ENCODE results near the gene SLC10A6. TPM values are rescaled to one million over a fixed set of nuclear protein-coding genes. Genes with fewer than 3 reads are reported as not detected.
A peak's percentile ranks its signal among the peaks of the same experiment; 100 is the strongest.

Gene SLC10A6
- total RNA-seq, 2 experiments from 2014 or later, result not detected

- H3K4me1 ChIP-seq (ENCODE audit: insufficient read depth, low read length, poor library complexity, severe bottlenecking), result no peaks in the 10 kb centered on the region
- CTCF ChIA-PET (ENCODE audit: unreplicated experiment), result no interaction called here
- H4K20me1 ChIP-seq (ENCODE audit: insufficient read depth, low read length), result no peaks in the 10 kb centered on the region
- no peaks in the 10 kb centered on the region for H3K79me2 ChIP-seq (ENCODE audit: insufficient read depth, low read depth, low read length)
- no peak overlapping the region for H3K4me3 ChIP-seq (ENCODE audit: low read depth, low read length, poor library complexity, severe bottlenecking)
- POLR2A ChIA-PET, result no interaction called here
- no TSS peak for BruUV-seq (replicated peaks)
- H3K9me3 ChIP-seq (ENCODE audit: low read length), result no peaks in the 10 kb centered on the region
- TF ChIP-seq EZH2phosphoT487 (IDR thresholded peaks at IDR 0.05; ENCODE audit: borderline replicate concordance, low read depth, low read length), result no peak
- TF ChIP-seq CTCF (conservative IDR thresholded peaks at IDR 0.05; ENCODE audit: low read length), result no peak
- no peaks in the 10 kb centered on the region for H3K36me3 ChIP-seq (ENCODE audit: insufficient read depth, low read length)
- H3K4me2 ChIP-seq (ENCODE audit: low read length), result no peak overlapping the region
- no peaks in the 10 kb centered on the region for H3K9me2 ChIP-seq (ENCODE audit: insufficient read depth, low read length)
- no peak overlapping the region for H2AFZ ChIP-seq (ENCODE audit: low read length)
- intact Hi-C loops (cut with micrococcal nuclease; ENCODE audit: unreplicated experiment), result loop anchor here (5.0 kb wide), 1 partner anchor 341 kb away; no protein-coding TSS in a partner anchor
- no peak for DNase-seq (ENCODE audit: low spot score)
- H3K27ac ChIP-seq (ENCODE audit: low read depth, low read length, poor library complexity, severe bottlenecking), result no peak overlapping the region
Measured at GRCh38 chr4:86896596-86896995, 47.4 kb upstream of the SLC10A6 start.

- H3K79me2 ChIP-seq (ENCODE audit: insufficient read depth, low read depth, low read length), result no peaks in the 10 kb centered on the region
- no TSS peak for BruUV-seq (replicated peaks)
- peak; percentile 96 for TF ChIP-seq CTCF (conservative IDR thresholded peaks at IDR 0.05; ENCODE audit: low read length)
- TF ChIP-seq EZH2phosphoT487 (IDR thresholded peaks at IDR 0.05; ENCODE audit: borderline replicate concordance, low read depth, low read length), result no peak
- H3K4me2 ChIP-seq (ENCODE audit: low read length), result no peak overlapping the region
- CTCF ChIA-PET (ENCODE audit: unreplicated experiment), result interaction anchor here (1.1 kb wide), 1 partner anchor 400 kb away, joined by 3 read pairs; no protein-coding TSS in a partner anchor
- no peak overlapping the region for H3K27ac ChIP-seq (ENCODE audit: low read depth, low read length, poor library complexity, severe bottlenecking)
- DNase-seq (ENCODE audit: low spot score), result peak; percentile 73
- H3K9me3 ChIP-seq (ENCODE audit: low read length), result no peaks in the 10 kb centered on the region
- POLR2A ChIA-PET, result no interaction called here
- no peaks in the 10 kb centered on the region for H3K36me3 ChIP-seq (ENCODE audit: insufficient read depth, low read length)
- intact Hi-C loops (cut with micrococcal nuclease; ENCODE audit: unreplicated experiment), result loop anchor here (1.0 to 5.0 kb wide), 3 partner anchors 243 to 397 kb away; no protein-coding TSS in a partner anchor
- no peak overlapping the region for H3K4me3 ChIP-seq (ENCODE audit: low read depth, low read length, poor library complexity, severe bottlenecking)
- no peaks in the 10 kb centered on the region for H3K4me1 ChIP-seq (ENCODE audit: insufficient read depth, low read length, poor library complexity, severe bottlenecking)
- no peaks in the 10 kb centered on the region for H3K9me2 ChIP-seq (ENCODE audit: insufficient read depth, low read length)
- H4K20me1 ChIP-seq (ENCODE audit: insufficient read depth, low read length), result no peaks in the 10 kb centered on the region
- no peak overlapping the region for H2AFZ ChIP-seq (ENCODE audit: low read length)
Measured at GRCh38 chr4:86895692-86896488, 46.7 kb upstream of the SLC10A6 start.

- no peak for TF ChIP-seq EZH2phosphoT487 (IDR thresholded peaks at IDR 0.05; ENCODE audit: borderline replicate concordance, low read depth, low read length)
- TF ChIP-seq CTCF (conservative IDR thresholded peaks at IDR 0.05; ENCODE audit: low read length), result no peak
- no peaks in the 10 kb centered on the region for H4K20me1 ChIP-seq (ENCODE audit: insufficient read depth, low read length)
- POLR2A ChIA-PET, result interaction anchor here (0.6 kb wide), 1 partner anchor 486 kb away, joined by 6 read pairs; no protein-coding TSS in a partner anchor
- intact Hi-C loops (cut with micrococcal nuclease; ENCODE audit: unreplicated experiment), result loop anchor here (2.0 kb wide), 1 partner anchor 396 kb away; no protein-coding TSS in a partner anchor
- H3K4me3 ChIP-seq (ENCODE audit: low read depth, low read length, poor library complexity, severe bottlenecking), result no peak overlapping the region
- no peaks in the 10 kb centered on the region for H3K4me1 ChIP-seq (ENCODE audit: insufficient read depth, low read length, poor library complexity, severe bottlenecking)
- no peak overlapping the region for H3K27ac ChIP-seq (ENCODE audit: low read depth, low read length, poor library complexity, severe bottlenecking)
- no peaks in the 10 kb centered on the region for H3K36me3 ChIP-seq (ENCODE audit: insufficient read depth, low read length)
- H3K9me3 ChIP-seq (ENCODE audit: low read length), result no peaks in the 10 kb centered on the region
- no peaks in the 10 kb centered on the region for H3K79me2 ChIP-seq (ENCODE audit: insufficient read depth, low read depth, low read length)
- CTCF ChIA-PET (ENCODE audit: unreplicated experiment), result interaction anchor here (1.1 kb wide), 1 partner anchor 399 kb away, joined by 3 read pairs; no protein-coding TSS in a partner anchor
- H2AFZ ChIP-seq (ENCODE audit: low read length), result no peak overlapping the region
- no peak for DNase-seq (ENCODE audit: low spot score)
- H3K4me2 ChIP-seq (ENCODE audit: low read length), result no peak overlapping the region
- H3K9me2 ChIP-seq (ENCODE audit: insufficient read depth, low read length), result no peaks in the 10 kb centered on the region
- no TSS peak for BruUV-seq (replicated peaks)
Measured at GRCh38 chr4:86894455-86894854, 45.3 kb upstream of the SLC10A6 start.

All from OCI-LY7 (cell line).